IMR-90 (cell line): ENCODE data around the gene AMBRA1. TPM values are rescaled to one million over a fixed set of nuclear protein-coding genes. Genes with fewer than 3 reads are reported as not detected.

Source experiments
- ATAC-seq: fragments of 200-7000 bp; cut with Tn5 transposase; 2 replicates; pipeline ENCODE4 v1.9.1; 2020; ENCODE audit warnings: low read depth, mild to moderate bottlenecking, moderate library complexity
- BruUV-seq: library from RNA; stranded (reverse); fragments of 400-500 nt; replicated peaks from 2 replicates; lab custom pipeline; 2021; lab: Mats Ljungman, UMichigan
- CTCF ChIA-PET: fragments of 300-600 bp; formaldehyde crosslinking; extraction: SDS; loops from one replicate; lab custom pipeline; 2021; ENCODE audit warnings: antibody characterized with exemption; lab: Yijun Ruan, JAX
- POLR2A ChIA-PET: fragments of 300-600 bp; sonication (Branson Sonifier 250); formaldehyde crosslinking; loops from one replicate; lab custom pipeline; 2022; ENCODE audit warnings: antibody characterized with exemption; ENCODE audit not compliant: unreplicated experiment; lab: Charles Lee
- DNase-seq: peaks from one replicate; pipeline ENCODE4 v3.0.0; 2013
- H2AFZ ChIP-seq: replicated peaks from 2 replicates; pipeline ENCODE3; 2013; ENCODE audit warnings: low read length, mild to moderate bottlenecking; ENCODE audit not compliant: poor library complexity
- H2AK5ac ChIP-seq: 2 replicates; pipeline ENCODE4 v1.6.1; 2013; ENCODE audit warnings: low read depth, low read length, inconsistent platforms
- H2AK9ac ChIP-seq: replicated peaks from 2 replicates; pipeline ENCODE3; 2013; ENCODE audit warnings: mild to moderate bottlenecking, low read depth, low read length, moderate library complexity; ENCODE audit not compliant: poor library complexity
- H2BK120ac ChIP-seq: 2 replicates; pipeline ENCODE4 v1.6.1; 2013; ENCODE audit warnings: low read depth, low read length, inconsistent platforms
- H2BK15ac ChIP-seq: 3 replicates; pipeline ENCODE4 v1.6.1; 2013; ENCODE audit warnings: low read depth, low read length, inconsistent platforms
- H2BK20ac ChIP-seq: 2 replicates; pipeline ENCODE4 v1.6.1; 2013; ENCODE audit warnings: low read depth, mild to moderate bottlenecking, inconsistent platforms, low read length, moderate library complexity
- H2BK5ac ChIP-seq: 2 replicates; pipeline ENCODE4 v1.6.1; 2013; ENCODE audit warnings: mild to moderate bottlenecking, low read depth, low read length, inconsistent platforms; ENCODE audit not compliant: poor library complexity, severe bottlenecking
- H3K14ac ChIP-seq: replicated peaks from 2 replicates; pipeline ENCODE4 v1.6.1; 2013; ENCODE audit warnings: low read depth, low read length, inconsistent platforms
- H3K18ac ChIP-seq: 2 replicates; pipeline ENCODE4 v1.6.1; 2013; ENCODE audit warnings: low read depth, low read length, control low read depth
- H3K23ac ChIP-seq: 2 replicates; pipeline ENCODE4 v1.6.1; 2013; ENCODE audit warnings: low read depth, low read length, inconsistent platforms
- H3K27ac ChIP-seq: 2 replicates; pipeline ENCODE4 v1.5.1; 2013; ENCODE audit warnings: mild to moderate bottlenecking, control low read depth, low read length; ENCODE audit not compliant: insufficient read depth
- H3K27me3 ChIP-seq: 2 replicates; pipeline ENCODE4 v1.6.1; 2013; ENCODE audit warnings: low read length; ENCODE audit not compliant: control insufficient read depth, insufficient read depth
- H3K36me3 ChIP-seq: 2 replicates; pipeline ENCODE4 v1.6.1; 2013; ENCODE audit warnings: low read length, mixed read lengths; ENCODE audit not compliant: control insufficient read depth, insufficient read depth
- H3K4ac ChIP-seq: 2 replicates; pipeline ENCODE4 v1.6.1; 2013; ENCODE audit warnings: low read depth, low read length, inconsistent platforms
- H3K4me1 ChIP-seq: 2 replicates; pipeline ENCODE4 v1.6.1; 2013; ENCODE audit warnings: low read length, mixed read lengths; ENCODE audit not compliant: control insufficient read depth, insufficient read depth
- H3K4me2 ChIP-seq: 2 replicates; pipeline ENCODE4 v1.6.1; 2013; ENCODE audit warnings: low read depth, mild to moderate bottlenecking, control low read depth, low read length, moderate library complexity
- H3K4me3 ChIP-seq: 2 replicates; pipeline ENCODE4 v1.5.1; 2013; ENCODE audit warnings: low read depth, mild to moderate bottlenecking, control low read depth, low read length, moderate library complexity; ENCODE audit not compliant: insufficient read depth
- H3K56ac ChIP-seq: 2 replicates; pipeline ENCODE4 v1.6.1; 2013; ENCODE audit warnings: low read length, inconsistent platforms; ENCODE audit not compliant: insufficient read depth; ENCODE audit errors: extremely low read depth
- H3K79me1 ChIP-seq, 2 experiments: 2 replicates each; pipeline ENCODE4 v1.6.1; 2013; ENCODE audit warnings: low read length in 2 of 2, inconsistent platforms in 1 of 2, low read depth in 1 of 2
- H3K9ac ChIP-seq: 2 replicates; pipeline ENCODE4 v1.6.1; 2013; ENCODE audit warnings: low read depth, low read length, control low read depth
- H3K9me1 ChIP-seq: 2 replicates; pipeline ENCODE4 v1.6.1; 2013; ENCODE audit warnings: low read length, inconsistent platforms; ENCODE audit not compliant: insufficient read depth
- H3K9me3 ChIP-seq: 2 replicates; pipeline ENCODE4 v1.6.1; 2013; ENCODE audit warnings: low read length; ENCODE audit not compliant: control insufficient read depth, insufficient read depth
- H4K20me1 ChIP-seq: 2 replicates; pipeline ENCODE4 v1.6.1; 2013; ENCODE audit warnings: low read length, inconsistent platforms; ENCODE audit not compliant: insufficient read depth
- H4K5ac ChIP-seq: 2 replicates; pipeline ENCODE4 v1.6.1; 2013; ENCODE audit warnings: mild to moderate bottlenecking, low read depth, low read length, control low read depth
- H4K8ac ChIP-seq, 2 experiments: 2 replicates each; pipeline ENCODE4 v1.6.1; 2013; ENCODE audit warnings: low read depth in 2 of 2, low read length in 2 of 2, control low read depth in 1 of 2, inconsistent platforms in 1 of 2
- H4K91ac ChIP-seq: 2 replicates; pipeline ENCODE4 v1.6.1; 2013; ENCODE audit warnings: low read depth, low read length, inconsistent platforms; ENCODE audit not compliant: insufficient read depth
- BHLHE40 ChIP-seq: fragments of 150-350 bp; IDR thresholded peaks from 2 replicates; pipeline ENCODE4 v1.6.1; 2016; ENCODE audit warnings: mild to moderate bottlenecking, low read depth, low read length
- CEBPB ChIP-seq: IDR thresholded peaks from 2 replicates; pipeline ENCODE4 v1.6.1; 2012; ENCODE audit warnings: low read depth, low read length, improper control_type of control experiment
- CHD1 ChIP-seq: IDR thresholded peaks from 2 replicates; pipeline ENCODE4 v1.6.1; 2012; ENCODE audit warnings: low read depth, low read length, improper control_type of control experiment
- CTCF ChIP-seq: conservative IDR thresholded peaks from 2 replicates; pipeline ENCODE4 v1.5.1; 2012; ENCODE audit warnings: mild to moderate bottlenecking, low read depth, low read length, improper control_type of control experiment
- FOS ChIP-seq: fragments of 150-350 bp; IDR thresholded peaks from 2 replicates; pipeline ENCODE4 v1.6.1; 2016; ENCODE audit warnings: low read depth, low read length
- MAFK ChIP-seq: IDR thresholded peaks from 2 replicates; pipeline ENCODE4 v1.6.1; 2012; ENCODE audit warnings: low read depth, low read length, improper control_type of control experiment
- MXI1 ChIP-seq: IDR thresholded peaks from 2 replicates; pipeline ENCODE4 v1.6.1; 2012; ENCODE audit warnings: low read depth, mild to moderate bottlenecking, low read length, moderate library complexity, borderline replicate concordance
- POLR2A ChIP-seq: IDR thresholded peaks from 2 replicates; pipeline ENCODE4 v1.6.1; 2012; ENCODE audit warnings: mild to moderate bottlenecking, low read depth, low read length
- RCOR1 ChIP-seq: IDR thresholded peaks from 2 replicates; pipeline ENCODE4 v1.6.1; 2012; ENCODE audit warnings: mild to moderate bottlenecking, low read length, improper control_type of control experiment; ENCODE audit not compliant: insufficient replicate concordance
- RFX5 ChIP-seq: IDR thresholded peaks from 2 replicates; pipeline ENCODE4 v1.8.0; 2012; ENCODE audit warnings: low read depth, mild to moderate bottlenecking, low read length, moderate library complexity
- SMC3 ChIP-seq: fragments of 150-350 bp; IDR thresholded peaks from 2 replicates; pipeline ENCODE4 v1.6.1; 2016; ENCODE audit warnings: low read depth, mild to moderate bottlenecking, antibody characterized with exemption, low read length, moderate library complexity
- USF2 ChIP-seq: fragments of 150-350 bp; IDR thresholded peaks from 2 replicates; pipeline ENCODE4 v1.6.1; 2017; ENCODE audit warnings: mild to moderate bottlenecking, antibody characterized with exemption, low read length, low read depth
- WGBS, 2 experiments: methylation state at CpG; one replicate each; pipeline versions ENCODE4 v1.1.5 to v1.1.7; 2013; ENCODE audit warnings: missing lambda C conversion rate in 2 of 2; ENCODE audit not compliant: insufficient read length in 1 of 2; ENCODE audit errors: extremely low coverage in 2 of 2; 5-methylcytosine and 5-hydroxymethylcytosine counted together
- dilution Hi-C: fragments of 300-500 bp; cut with HindIII; formaldehyde crosslinking; loops from one replicate; pipeline ENCODE4 v1.14.3; 2018; ENCODE audit warnings: low sequenced_read_pairs; ENCODE audit not compliant: unreplicated experiment
- in situ Hi-C: fragments of 300-500 bp; cut with MboI; formaldehyde crosslinking; loops from 3 replicates; pipeline ENCODE4 v1.14.3; 2019; ENCODE audit warnings: low sequenced_read_pairs, inconsistent platforms, mixed read lengths
- intact Hi-C: fragments of 100-400 bp; cut with micrococcal nuclease; formaldehyde crosslinking; loops from 2 replicates; pipeline ENCODE4 v1.10.0; 2022
- polyA plus RNA-seq, 3 experiments: library from polyadenylated mRNA; depleted of rRNA; stranded (reverse); fragments of >200 nt; gene quantifications; 2 replicates each; pipeline ENCODE4 v1.2.3, GENCODE V29; 2012; ENCODE audit warnings: low replicate concordance in 1 of 3
- total RNA-seq: library from RNA; depleted of rRNA; stranded (reverse); fragments of >200 nt; gene quantifications from 2 replicates; pipeline ENCODE4 v1.2.3, GENCODE V29; 2012
- TF ChIP-seq, protein P1 (sequence below): fragments of 150-350 bp; IDR thresholded peaks from 2 replicates; pipeline ENCODE4 v1.6.1; 2016; ENCODE audit warnings: low read depth, mild to moderate bottlenecking, low read length, moderate library complexity, borderline replicate concordance

Gene AMBRA1
- total and polyA plus RNA-seq, 2 of the 4 experiments (the other 2 are of a cell fraction), result 9.4 to 18.3 TPM

GRCh38 chr11:46635557-46636139 is 41.8 kb upstream of the AMBRA1 start:
- ATAC-seq (no peak), DNase-seq (no peak)
- H3K18ac ChIP-seq, result no peak overlapping the region
- no peaks in the 10 kb centered on the region for H3K9me1 ChIP-seq
- no peak overlapping the region for H2BK15ac ChIP-seq
- BruUV-seq, result no TSS peak
- POLR2A ChIA-PET, result no interaction called here
- no peak overlapping the region for H3K56ac ChIP-seq
- no peak overlapping the region for H3K14ac ChIP-seq
- no peak overlapping the region for H3K4ac ChIP-seq
- dilution Hi-C loops (no loop called here), intact Hi-C loops (no loop called here), in situ Hi-C loops (no loop called here)
- H4K5ac ChIP-seq, result no peak overlapping the region
- no peak overlapping the region for H2BK5ac ChIP-seq
- TF ChIP-seq CHD1 (no peak), SMC3 (no peak), FOS (no peak), RFX5 (no peak), MXI1 (no peak), CTCF (no peak), USF2 (no peak), BHLHE40 (no peak), CEBPB (no peak), MAFK (no peak), POLR2A (no peak), RCOR1 (no peak)
- TF ChIP-seq, protein P1, sequence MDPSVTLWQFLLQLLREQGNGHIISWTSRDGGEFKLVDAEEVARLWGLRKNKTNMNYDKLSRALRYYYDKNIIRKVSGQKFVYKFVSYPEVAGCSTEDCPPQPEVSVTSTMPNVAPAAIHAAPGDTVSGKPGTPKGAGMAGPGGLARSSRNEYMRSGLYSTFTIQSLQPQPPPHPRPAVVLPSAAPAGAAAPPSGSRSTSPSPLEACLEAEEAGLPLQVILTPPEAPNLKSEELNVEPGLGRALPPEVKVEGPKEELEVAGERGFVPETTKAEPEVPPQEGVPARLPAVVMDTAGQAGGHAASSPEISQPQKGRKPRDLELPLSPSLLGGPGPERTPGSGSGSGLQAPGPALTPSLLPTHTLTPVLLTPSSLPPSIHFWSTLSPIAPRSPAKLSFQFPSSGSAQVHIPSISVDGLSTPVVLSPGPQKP, result no peak
- no peak overlapping the region for H3K9ac ChIP-seq
- H4K8ac ChIP-seq, result no peak overlapping the region
- H4K20me1 ChIP-seq, result no peaks in the 10 kb centered on the region
- no peak overlapping the region for H2AFZ ChIP-seq
- no peak overlapping the region for H2BK120ac ChIP-seq
- no CpG with 5 or more reads among the region's 5 CpGs for WGBS, 2 experiments
- no peak overlapping the region for H3K23ac ChIP-seq
- CTCF ChIA-PET, result no interaction called here
- H3K9me3 ChIP-seq, result no peaks in the 10 kb centered on the region
- no peak overlapping the region for H3K4me2 ChIP-seq
- no peak overlapping the region for H4K91ac ChIP-seq
- peaks cover 14% of the 10 kb centered on the region for H3K36me3 ChIP-seq
- no peak overlapping the region for H3K27ac ChIP-seq
- H3K4me3 ChIP-seq, result no peak overlapping the region
- no peak overlapping the region for H2AK5ac ChIP-seq
- peaks cover 17 to 38% of the 10 kb centered on the region in 2 experiments for H3K79me1 ChIP-seq
- H2BK20ac ChIP-seq, result no peak overlapping the region
- peaks cover 2% of the 10 kb centered on the region for H3K4me1 ChIP-seq
- H3K27me3 ChIP-seq, result no peaks in the 10 kb centered on the region
- H2AK9ac ChIP-seq, result no peak overlapping the region
